Measurements from ENCODE around the gene TFG. TPM values are rescaled to one million over a fixed set of nuclear protein-coding genes. Genes with fewer than 3 reads are reported as not detected.
"Not testable (repeated sequence)": the region's sequence is repeated elsewhere in the genome, so short reads cannot be mapped to it uniquely, and the experiment has no call there.

The TFG gene
- 54.6 TPM for total RNA-seq

GRCh38 chr3:100708989-100709841 is at the start of gene TFG:
TFG (plus strand) TSS chr3:100709494; CDS start chr3:100713686, 4,192 bp downstream.
- FAIRE-seq (no peak), DNase-seq (ENCODE audit: low spot score in 2 of 2) (peak; percentile 92 to 95)

- FAIRE-seq; DNase-seq (ENCODE audit: low spot score in 2 of 2): not testable (repeated sequence)
Measured at GRCh38 chr3:100661294-100661693, 48.0 kb upstream of the TFG start.

- DNase-seq (ENCODE audit: low spot score in 2 of 2) (no peak), FAIRE-seq (no peak)
Measured at GRCh38 chr3:100662113-100662823, 47.0 kb upstream of the TFG start.

- DNase-seq (ENCODE audit: low spot score in 2 of 2) (no peak), FAIRE-seq (no peak)
Measured at GRCh38 chr3:100665230-100665629, 44.1 kb upstream of the TFG start.

- DNase-seq (ENCODE audit: low spot score in 2 of 2); FAIRE-seq: not testable (repeated sequence)
Measured at GRCh38 chr3:100666699-100667098, 42.6 kb upstream of the TFG start.

- FAIRE-seq = not testable (repeated sequence)
Measured at GRCh38 chr3:100667316-100667715, 42.0 kb upstream of the TFG start.

GRCh38 chr3:100670995-100671394 is 38.3 kb upstream of the TFG start:
- DNase-seq (ENCODE audit: low spot score in 2 of 2); FAIRE-seq: not testable (repeated sequence)

More at GRCh38 chr3:100667316-100667715, 42.0 kb upstream of the TFG start:
- not testable (repeated sequence) for DNase-seq (ENCODE audit: low spot score in 2 of 2)

- FAIRE-seq (no peak), DNase-seq (ENCODE audit: low spot score in 2 of 2) (no peak)
Measured at GRCh38 chr3:100681496-100681895, 27.8 kb upstream of the TFG start.

GRCh38 chr3:100682056-100682853 is 27.0 kb upstream of the TFG start:
- DNase-seq (ENCODE audit: low spot score in 2 of 2) = no peak

GRCh38 chr3:100682854-100683760 is 26.2 kb upstream of the TFG start:
- no peak for FAIRE-seq

More at GRCh38 chr3:100682056-100682853, 27.0 kb upstream of the TFG start:
- FAIRE-seq = no peak

GRCh38 chr3:100693225-100693624 is 16.1 kb upstream of the TFG start:
- DNase-seq (ENCODE audit: low spot score in 2 of 2) (no peak), FAIRE-seq (no peak)

More at GRCh38 chr3:100682854-100683760, 26.2 kb upstream of the TFG start:
- no peak for DNase-seq (ENCODE audit: low spot score in 2 of 2)

GRCh38 chr3:100695696-100696095 is 13.6 kb upstream of the TFG start:
- FAIRE-seq (no peak), DNase-seq (ENCODE audit: low spot score in 2 of 2) (no peak)

- DNase-seq (ENCODE audit: low spot score in 2 of 2) (no peak), FAIRE-seq (no peak)
Measured at GRCh38 chr3:100696161-100696560, 13.1 kb upstream of the TFG start.

- DNase-seq (ENCODE audit: low spot score in 2 of 2) (no peak), FAIRE-seq (no peak)
Measured at GRCh38 chr3:100697172-100697571, 12.1 kb upstream of the TFG start.

GRCh38 chr3:100697723-100698285 is 11.5 kb upstream of the TFG start:
- DNase-seq (ENCODE audit: low spot score in 2 of 2) = no peak
- no peak for FAIRE-seq

GRCh38 chr3:100698736-100699135 is 10.6 kb upstream of the TFG start:
- FAIRE-seq (no peak), DNase-seq (ENCODE audit: low spot score in 2 of 2) (no peak)

GRCh38 chr3:100700708-100701107 is 8.6 kb upstream of the TFG start:
- DNase-seq (ENCODE audit: low spot score in 2 of 2) = no peak
- no peak for FAIRE-seq

- DNase-seq (ENCODE audit: low spot score in 2 of 2) (no peak), FAIRE-seq (no peak)
Measured at GRCh38 chr3:100702082-100702979, 7.0 kb upstream of the TFG start.

Measured in frontal cortex (tissue), 4 donors.